HG02943 (cell line): ENCODE data around the gene C14orf119.
"Not testable (repeated sequence)": the region's sequence is repeated elsewhere in the genome, so short reads cannot be mapped to it uniquely, and the experiment has no call there.

Source experiments
- ATAC-seq: cut with Tn5 transposase; IDR thresholded peaks from one replicate; pipeline ENCODE4 v1.9.1; 2021; ENCODE audit warnings: mild to moderate bottlenecking, low read depth, moderate library complexity; ENCODE audit not compliant: unreplicated experiment

Gene C14orf119

DNA sequence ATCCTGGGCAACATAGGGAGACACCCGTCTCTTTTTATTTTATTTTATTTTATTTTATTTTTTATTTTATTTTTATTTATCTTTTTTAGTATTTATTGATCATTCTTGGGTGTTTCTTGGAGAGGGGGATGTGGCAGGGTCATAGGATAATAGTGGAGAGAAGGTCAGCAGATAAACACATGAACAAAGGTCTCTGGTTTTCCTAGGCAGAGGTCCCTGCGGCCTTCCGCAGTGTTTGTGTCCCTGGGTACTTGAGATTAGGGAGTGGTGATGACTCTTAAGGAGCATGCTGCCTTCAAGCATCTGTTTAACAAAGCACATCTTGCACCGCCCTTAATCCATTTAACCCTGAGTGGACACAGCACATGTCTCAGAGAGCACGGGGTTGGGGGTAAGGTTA, 12.3 kb downstream of the C14orf119 start:
- ATAC-seq, result not testable (repeated sequence)

DNA sequence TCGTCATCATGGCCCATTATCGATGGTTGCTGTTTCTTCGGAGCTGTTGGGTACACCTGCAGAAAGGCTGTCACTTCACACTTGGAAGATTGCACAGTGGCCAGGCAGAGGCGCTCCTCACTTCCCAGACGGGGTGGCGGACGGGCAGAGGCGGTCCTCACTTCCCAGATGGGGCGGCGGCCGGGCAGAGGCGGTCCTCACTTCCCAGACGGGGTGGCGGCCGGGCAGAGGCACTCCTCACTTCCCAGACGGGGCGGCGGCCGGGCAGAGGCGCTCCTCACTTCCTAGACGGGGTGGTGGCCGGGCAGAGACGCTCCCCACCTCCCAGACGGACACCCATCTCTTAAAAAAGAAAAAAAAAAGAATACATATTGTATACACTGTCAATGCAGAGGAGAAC, 12.9 kb downstream of the C14orf119 start:
- not testable (repeated sequence) for ATAC-seq

DNA sequence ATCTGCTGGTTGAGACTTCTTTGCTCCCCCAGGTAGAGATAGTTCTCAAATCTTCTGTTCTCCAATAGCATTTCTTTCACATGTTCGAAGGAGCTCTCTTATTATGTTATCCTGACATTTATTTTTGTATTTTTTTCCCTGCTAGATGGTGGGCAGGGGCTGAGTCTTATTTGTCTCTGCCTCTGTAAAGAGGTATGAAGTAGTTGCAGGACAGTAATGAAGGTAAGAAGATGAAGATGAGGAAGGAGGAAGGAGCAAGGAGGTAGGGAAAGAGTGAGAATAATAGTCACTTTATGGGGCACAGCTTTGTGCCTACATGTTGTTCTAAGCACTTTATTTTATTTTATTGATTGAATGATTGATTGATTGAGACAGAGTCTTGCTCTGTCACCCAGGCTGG, 14.5 kb downstream of the C14orf119 start:
- ATAC-seq, result no peak

DNA sequence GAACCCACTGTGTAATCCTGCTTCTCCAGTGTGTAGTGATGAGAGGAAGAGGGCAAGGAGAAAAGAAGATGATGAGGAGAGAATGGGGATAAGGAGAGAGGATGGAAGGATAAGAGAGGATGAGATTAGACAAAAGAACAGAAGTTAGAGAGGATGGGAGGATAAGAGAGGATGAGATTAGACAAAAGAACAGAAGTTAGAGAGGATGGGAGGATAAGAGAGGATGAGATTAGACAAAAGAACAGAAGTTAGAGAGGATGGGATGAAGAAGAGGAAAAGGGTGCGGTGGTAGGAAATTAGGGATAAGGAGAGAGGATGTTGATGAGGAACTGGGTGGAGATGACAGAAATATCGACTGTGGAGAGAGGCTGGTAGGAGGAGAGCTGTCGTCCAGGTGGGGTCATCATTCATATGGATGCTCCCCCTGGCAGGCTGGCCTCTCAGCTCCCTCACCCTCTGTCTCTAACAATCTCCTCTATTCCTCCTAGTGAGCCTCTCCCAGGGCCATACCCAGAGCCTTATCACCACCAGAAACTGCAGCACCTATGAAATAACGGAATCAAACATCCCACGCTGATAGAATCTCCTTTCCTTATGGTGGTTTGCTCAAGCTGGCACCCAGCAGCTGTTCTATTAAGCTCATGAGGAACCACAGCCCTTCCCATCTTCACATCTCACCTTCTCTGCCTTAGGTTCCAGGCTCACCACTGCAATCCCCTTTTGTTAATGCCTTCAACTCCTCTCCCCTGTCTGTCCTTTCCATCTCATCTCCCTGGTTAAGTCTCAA, 15.5 kb downstream of the C14orf119 start:
- no peak for ATAC-seq

DNA sequence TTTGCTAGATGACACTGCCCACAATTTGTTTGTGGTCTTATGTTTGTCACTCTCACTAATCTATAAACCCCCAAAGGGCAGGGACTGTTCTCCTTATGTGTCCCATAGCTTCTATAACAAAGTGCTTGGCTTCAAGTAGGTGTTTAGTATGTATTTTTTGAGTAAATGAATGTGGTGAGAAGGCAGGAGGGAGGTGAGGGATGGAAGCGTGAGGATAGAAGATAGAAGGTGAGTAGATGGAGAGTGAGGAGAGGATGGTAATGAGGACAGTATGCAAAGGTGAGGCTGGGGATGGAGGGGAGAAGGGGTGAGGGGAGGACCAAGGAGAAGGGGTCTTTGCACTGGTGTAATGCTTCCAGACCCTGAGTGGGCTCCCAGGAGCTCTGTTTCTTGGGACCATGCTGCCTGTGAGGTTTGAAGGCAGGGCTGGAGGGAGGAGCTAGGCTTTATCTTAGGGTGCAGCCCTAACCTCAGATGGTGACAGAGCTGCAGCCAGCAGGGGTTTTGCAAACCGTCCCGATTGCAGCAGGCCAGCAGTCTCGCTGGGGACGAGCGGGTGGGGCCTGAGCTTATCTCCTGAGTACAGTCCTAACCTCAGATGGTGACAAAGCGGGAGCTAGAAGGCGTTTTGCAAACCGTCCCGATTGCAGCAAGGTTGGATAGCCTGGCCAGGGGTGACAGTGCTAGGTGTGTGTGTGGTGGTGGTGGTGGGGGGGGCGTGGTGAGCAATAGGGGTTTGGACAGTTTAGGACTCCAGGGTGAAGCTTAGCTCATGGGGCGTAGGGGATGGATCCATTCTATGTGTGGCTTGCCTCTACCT, 17.3 kb downstream of the C14orf119 start:
- ATAC-seq, result no peak

DNA sequence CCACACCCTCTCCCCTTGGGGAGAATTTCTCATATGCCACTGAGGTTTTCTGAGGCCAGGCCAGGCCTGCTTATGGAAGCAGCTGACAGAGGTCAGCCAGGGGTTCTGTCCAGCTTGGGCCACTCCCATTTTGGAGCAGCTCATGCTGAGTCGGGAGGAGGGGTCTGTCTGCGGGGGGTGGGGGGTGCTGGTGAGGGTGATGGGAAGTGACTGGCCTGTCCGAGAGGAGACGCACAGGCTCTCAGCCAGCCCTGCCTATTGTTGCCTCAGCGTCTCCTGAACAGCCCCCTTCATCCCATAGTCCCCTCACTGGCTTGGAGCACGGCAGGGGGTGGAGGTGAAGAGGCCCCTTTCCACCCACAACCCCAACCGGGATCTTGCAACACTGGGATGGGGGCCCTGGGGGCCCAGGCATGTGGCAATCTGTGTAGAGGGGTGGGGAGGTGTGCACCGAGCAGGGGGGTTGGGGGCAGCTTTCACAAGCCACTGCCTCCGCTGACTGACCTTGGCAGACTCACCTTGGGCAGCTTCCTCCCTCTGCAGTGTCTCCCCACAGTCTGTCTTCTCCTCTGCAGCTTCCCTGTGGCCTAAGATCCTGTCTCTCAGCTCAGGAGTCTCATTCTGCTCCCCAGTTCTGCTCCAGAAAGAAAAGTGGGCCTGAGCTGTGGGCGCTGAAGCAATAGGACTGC, 18.3 kb downstream of the C14orf119 start:
- no peak for ATAC-seq

DNA sequence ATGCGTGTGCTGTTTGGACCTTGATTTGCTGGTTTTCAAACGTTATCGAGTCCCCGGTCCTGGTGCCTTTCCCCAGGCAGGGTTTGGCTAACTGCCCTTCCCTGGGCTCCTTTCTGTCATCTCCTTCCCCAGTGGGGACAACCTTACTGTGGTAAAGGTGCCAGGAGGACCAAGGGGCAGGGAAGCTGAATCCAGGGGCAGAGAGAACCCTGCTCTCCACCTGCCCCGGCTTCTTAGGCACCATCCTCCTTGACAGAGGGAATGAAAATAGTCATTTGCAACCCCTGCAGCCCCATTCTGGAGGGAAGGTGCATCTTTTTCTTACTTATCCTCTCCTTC, 18.8 kb downstream of the C14orf119 start:
- no peak for ATAC-seq

DNA sequence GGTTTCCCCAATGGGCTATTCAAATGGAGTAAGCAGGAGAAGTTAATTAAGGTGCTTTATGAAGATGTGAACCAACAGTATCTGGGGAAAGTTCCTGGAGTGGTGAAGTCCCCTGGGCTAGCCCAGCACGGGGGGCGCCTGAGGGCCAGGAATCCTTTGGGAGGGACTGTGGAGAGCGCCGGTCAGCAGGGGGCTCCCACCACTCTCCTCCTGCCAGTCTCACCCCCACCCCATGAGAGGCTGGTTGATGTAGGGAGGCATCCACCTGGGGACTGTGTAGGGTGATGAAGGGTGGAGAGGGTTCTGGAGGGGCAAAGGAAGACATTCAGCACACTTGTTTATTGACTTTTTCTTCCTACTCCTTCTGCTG, 19.3 kb downstream of the C14orf119 start:
- ATAC-seq, result no peak

DNA sequence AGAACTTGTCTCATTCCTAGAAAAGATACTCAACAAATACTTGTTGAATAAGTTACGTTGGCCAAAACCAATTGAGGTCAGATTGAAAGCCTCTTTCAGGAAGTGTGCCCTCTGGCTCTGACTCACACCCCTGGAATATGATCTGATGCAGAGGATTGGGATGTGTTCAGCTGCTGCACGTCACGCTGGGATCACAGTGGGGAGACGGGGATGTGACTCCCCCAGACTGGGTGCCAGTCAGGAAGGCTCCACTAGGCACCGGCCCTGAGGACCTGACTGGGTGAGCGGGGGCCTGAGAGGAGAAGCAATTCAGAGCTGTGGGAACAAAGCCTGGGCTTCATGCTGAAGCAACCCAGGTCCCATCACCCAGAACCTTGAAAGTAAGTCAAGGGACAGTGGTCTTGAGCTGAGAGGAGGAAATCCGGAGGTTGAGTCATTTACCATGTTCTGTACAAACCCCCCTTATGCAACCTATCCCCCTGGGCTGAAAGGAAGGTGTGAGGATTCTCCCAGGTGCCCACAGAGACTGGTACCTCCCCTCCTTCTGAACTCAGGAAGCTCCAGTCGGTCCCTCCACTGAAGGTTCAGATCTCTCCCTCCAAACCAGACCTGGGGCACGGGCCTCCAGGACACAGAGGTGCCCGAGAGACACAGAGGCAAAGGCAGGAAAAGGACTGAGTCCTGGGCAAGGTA, 19.9 kb downstream of the C14orf119 start:
- ATAC-seq, result no peak

DNA sequence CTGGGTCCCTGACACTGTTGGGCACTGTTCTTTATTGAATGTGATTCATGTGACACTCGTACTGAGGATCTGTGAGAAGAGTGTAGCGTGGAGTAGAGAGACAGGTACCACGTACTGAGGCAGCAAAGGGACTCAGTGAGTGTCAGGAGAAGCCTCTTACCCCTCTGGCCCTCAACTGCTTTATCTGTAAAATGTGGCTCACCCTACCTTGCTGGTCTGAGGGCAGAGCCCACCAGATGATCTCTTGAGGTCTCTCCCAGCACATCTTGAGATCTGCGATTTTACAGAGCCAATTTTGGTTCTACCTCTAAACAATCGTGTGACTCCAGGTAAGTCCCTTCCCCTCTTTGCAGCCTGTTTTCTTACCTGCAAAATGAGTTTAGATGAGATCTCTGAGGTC, 20.6 kb downstream of the C14orf119 start:
- no peak for ATAC-seq

DNA sequence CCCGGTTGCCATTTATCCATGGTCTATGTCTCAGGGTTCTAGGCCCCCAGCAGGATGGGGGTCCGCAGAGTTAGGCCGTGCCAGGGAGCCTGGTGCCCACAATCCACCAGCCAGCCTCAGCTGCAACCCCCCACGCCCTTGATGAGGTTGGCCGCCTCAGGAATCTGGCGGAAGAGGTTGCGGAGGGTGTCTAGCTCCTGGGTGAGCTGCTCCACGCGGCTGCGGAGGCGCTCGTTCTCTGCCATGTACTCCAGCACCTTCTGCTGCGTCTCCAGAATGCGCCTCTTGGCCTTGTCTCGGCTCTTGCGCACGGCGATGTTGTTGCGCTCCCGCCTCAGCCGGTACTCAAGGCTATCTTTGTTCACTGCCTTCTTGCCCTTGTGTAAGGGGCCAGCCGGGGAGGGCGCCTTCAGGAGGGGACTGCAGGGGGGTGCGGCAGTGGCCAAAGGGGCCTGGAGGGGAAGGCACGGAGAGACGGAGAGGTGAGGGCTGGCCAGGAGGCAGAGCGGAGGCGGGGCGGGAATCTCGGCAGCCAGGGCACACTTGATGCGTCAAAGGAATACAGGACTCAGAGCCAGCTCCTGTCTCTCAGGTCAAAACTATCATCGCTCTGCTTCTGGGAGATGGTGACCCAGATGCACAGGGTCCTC, 22.2 kb downstream of the C14orf119 start:
- no peak for ATAC-seq

DNA sequence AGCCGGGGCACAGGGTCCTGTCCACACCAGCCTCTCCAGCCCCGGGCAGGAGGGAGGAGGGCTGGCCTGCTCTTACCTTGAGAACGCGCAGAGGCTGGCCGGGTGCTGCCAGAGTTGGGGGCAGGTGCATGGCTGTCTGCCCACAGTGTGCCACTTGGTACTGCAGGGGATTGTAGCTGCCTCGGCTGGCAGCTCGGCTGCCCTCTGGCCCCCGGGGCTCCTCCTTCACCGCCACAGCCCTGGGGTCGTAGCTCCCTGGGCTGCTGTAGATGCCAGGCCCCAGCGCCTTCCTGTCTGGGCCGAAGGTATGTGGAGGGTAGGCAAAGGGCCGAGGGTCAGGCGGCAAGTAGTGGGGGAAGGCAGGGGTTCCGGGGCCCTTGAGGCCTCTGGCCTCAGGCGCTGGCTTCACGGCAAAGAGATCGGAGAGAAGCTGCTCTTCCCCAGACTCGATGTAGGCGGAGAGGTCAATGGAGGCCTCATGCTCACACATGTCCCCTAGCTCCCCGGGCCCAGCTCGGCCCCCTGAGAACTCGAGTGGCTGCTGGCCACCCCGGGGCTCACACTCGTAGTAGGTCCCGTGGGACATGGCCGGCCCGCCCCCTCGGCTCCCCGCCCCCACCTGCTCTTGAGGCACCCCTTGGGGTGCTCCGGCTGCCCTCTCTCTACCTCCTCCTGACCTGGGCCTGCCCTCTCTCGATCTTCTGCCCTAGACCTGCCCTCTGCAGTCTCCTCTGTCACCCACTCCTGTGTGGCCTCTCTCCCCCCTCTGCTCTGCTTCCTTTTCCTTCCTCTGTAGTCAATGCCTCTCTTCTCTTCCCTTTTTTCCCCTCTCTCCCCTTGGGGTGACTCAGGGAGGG, 23.4 kb downstream of the C14orf119 start, which contains the start of gene CEBPE:
TSS of gene CEBPE (minus strand) at position 750 of the 857 bp plus-strand sequence. CDS start at position 586, 164 bp downstream.
- ATAC-seq, result no peak

DNA sequence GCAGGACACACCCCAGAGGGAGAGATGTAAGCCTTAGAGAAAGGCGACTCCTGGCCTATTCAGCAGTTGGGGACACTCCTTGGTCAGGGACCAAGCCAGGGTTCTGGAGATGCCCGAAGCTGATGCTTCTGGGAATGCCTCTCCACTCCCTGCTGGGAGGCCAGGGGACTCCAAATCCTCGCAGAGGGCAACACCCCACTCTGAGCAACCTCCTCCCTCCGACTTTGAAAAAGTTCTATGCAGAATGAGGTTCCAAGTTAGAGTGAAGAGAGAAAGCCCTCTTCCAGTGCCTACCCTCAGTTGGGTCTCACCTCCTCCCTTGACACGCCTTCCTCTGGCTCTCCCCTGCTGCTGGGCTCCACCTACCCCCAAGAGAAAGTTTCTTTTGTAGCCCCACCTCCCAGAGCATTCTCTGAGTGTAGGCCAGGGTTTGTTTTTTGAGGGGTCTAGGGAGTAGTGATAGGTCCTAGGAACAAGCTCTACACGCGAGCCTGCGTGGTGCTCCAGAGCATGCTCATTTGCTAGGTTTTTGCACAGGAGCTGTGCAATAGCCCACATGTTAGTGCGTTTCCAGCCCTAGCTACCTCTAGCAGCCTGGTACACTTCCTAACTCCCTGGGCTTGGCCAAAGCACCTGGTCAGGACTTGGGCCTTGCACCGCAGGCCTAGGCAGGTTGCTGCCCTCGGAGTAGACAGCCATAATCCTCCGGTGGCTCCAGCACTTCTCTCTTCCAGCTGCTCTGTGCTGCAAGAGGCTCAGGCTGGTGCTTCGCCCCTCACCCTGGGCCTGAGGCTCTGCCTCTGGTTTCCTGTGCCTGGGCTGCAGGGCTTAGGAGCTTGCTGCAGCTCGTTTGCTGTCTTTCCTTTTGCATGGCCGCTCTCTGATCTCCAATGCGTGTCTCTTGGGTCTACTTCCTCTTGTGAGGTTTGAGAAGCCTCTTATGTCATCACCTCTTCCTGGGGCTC, 24.3 kb downstream of the C14orf119 start:
- ATAC-seq, result no peak

DNA sequence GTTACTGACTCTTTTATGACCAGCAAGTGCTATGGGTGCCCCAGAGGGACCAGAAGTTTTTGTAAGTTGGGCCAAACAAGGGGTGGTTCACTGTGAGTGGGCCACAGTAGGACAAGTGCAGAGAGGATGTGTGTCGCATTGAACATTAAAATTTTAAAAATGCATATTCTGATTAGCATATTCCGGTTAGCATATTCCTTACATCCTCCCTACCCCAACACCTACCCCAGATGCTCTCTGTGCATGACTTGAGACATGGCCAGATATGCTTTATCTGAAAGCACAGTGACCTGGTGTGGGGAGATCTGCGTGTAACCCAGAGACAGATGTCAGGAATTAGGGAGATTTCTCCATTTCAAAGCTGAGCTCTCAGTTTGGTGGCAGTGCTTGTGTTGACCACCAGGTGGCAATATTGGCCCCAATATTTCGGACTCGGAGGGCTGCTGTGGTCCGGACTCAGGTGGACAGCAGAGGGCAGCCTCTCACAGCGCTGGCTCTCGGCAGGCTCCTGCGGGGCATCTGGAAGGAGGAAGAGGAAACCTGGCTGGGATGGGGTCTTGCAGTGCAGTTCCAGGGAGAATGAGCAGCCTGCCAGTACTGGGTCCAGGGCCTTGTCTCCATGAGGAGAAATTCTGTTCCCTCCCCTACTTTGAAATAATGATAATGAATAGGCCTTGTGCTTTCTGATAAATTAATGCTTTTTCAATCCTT, 25.4 kb downstream of the C14orf119 start:
- ATAC-seq, result no peak

DNA sequence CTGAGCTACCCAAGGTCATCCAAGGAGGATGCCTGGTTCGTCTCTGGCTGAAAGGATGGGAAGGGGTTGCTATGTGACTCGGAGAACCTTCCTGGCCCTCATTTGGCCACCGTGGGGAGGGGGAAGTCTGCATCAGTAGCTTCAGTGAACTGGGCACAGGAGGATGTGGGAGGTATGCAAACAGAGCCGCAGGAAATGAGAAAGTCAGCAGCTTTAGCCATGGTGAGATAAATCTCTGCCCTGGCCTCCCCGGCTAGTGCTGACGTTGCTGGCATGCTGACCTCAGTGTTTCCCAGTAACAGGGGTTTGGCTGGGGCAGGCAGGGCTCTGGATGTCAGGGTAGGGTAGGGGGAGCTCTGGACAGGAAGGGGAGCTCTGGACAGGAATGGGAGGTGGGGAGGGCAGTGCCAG, 26.1 kb downstream of the C14orf119 start:
- no peak for ATAC-seq

DNA sequence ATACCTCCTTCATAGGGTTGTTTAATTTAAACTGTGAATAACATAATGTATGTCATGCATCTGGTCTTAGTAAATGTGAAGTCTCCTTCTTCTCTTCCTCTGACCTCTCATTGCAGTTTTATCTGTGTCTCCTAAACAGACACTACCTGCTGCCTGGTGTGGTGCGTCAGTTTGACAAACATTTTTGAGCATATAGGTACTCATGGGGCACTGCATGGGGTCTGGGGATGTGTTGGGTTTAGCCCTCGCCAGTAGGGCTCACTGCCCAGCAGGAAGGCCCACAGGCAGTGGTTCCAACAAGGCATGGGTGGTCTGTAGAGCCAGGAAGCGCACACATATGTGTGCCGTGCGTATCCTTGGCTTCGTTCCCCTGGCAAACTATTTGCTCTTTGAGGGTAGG, 26.8 kb downstream of the C14orf119 start:
- ATAC-seq, result no peak

DNA sequence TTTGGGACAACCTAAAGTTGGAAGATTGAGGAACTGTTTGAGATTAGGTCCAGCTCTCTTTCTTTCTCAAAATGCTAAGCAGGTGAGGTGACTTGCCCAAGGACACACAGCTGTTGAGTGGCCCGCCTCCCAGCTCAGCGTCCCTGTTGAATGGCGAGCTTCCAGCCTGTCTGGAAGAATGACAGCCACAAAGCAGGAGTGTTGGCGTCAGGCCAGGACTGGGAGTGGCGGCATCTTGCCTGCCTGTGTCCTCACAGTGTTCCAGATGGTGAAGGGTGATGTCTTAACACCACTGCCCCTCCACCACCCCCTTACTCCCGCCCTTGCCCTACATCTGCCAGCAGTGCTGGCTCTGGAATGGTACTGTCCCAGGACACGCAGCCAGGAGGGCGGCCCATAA, 28.1 kb downstream of the C14orf119 start:
- no peak for ATAC-seq
